ENCODE results near the gene CCDC15.
"Not testable (repeated sequence)": the region's sequence is repeated elsewhere in the genome, so short reads cannot be mapped to it uniquely, and the experiment has no call there.

Gene CCDC15

GRCh38 chr11:125049164-125049792 lies 95.3 kb downstream of the CCDC15 start:
- TF ChIP-seq CTCF (IDR thresholded peaks at IDR 0.05; ENCODE audit: borderline replicate concordance, control extremely low read depth, extremely low read depth, insufficient read depth, missing control alignments) = no peak
- DNase-seq (ENCODE audit: low spot score) = no peak
- in situ Hi-C loops (cut with MboI; ENCODE audit: low sequenced_read_pairs, unreplicated experiment) = no loop called here

- DNase-seq (ENCODE audit: low spot score) = no peak
- no peak for TF ChIP-seq CTCF (IDR thresholded peaks at IDR 0.05; ENCODE audit: borderline replicate concordance, control extremely low read depth, extremely low read depth, insufficient read depth, missing control alignments)
- in situ Hi-C loops (cut with MboI; ENCODE audit: low sequenced_read_pairs, unreplicated experiment) = no loop called here
Observed at GRCh38 chr11:125052047-125052446, 98.0 kb downstream of the CCDC15 start.

- in situ Hi-C loops (cut with MboI; ENCODE audit: low sequenced_read_pairs, unreplicated experiment) = no loop called here
- DNase-seq (ENCODE audit: low spot score) = no peak
- TF ChIP-seq CTCF (IDR thresholded peaks at IDR 0.05; ENCODE audit: borderline replicate concordance, control extremely low read depth, extremely low read depth, insufficient read depth, missing control alignments) = no peak
Observed at GRCh38 chr11:125053167-125053566, 99.2 kb downstream of the CCDC15 start.

GRCh38 chr11:125055107-125055715 lies 101.2 kb downstream of the CCDC15 start:
- DNase-seq (ENCODE audit: low spot score) = no peak
- in situ Hi-C loops (cut with MboI; ENCODE audit: low sequenced_read_pairs, unreplicated experiment) = no loop called here
- no peak for TF ChIP-seq CTCF (IDR thresholded peaks at IDR 0.05; ENCODE audit: borderline replicate concordance, control extremely low read depth, extremely low read depth, insufficient read depth, missing control alignments)

GRCh38 chr11:125056111-125056510 lies 102.1 kb downstream of the CCDC15 start:
- in situ Hi-C loops (cut with MboI; ENCODE audit: low sequenced_read_pairs, unreplicated experiment); DNase-seq (ENCODE audit: low spot score): not testable (repeated sequence)

GRCh38 chr11:125056931-125057692 lies 103.1 kb downstream of the CCDC15 start:
- no peak for TF ChIP-seq CTCF (IDR thresholded peaks at IDR 0.05; ENCODE audit: borderline replicate concordance, control extremely low read depth, extremely low read depth, insufficient read depth, missing control alignments)
- DNase-seq (ENCODE audit: low spot score) = no peak
- in situ Hi-C loops (cut with MboI; ENCODE audit: low sequenced_read_pairs, unreplicated experiment) = no loop called here

- TF ChIP-seq CTCF (IDR thresholded peaks at IDR 0.05; ENCODE audit: borderline replicate concordance, control extremely low read depth, extremely low read depth, insufficient read depth, missing control alignments) = no peak
- in situ Hi-C loops (cut with MboI; ENCODE audit: low sequenced_read_pairs, unreplicated experiment) = no loop called here
- no peak for DNase-seq (ENCODE audit: low spot score)
Observed at GRCh38 chr11:125057693-125058016, 103.7 kb downstream of the CCDC15 start.

All from GM13976 (cell line).